GM19395 (cell line): Measurements from ENCODE around the gene PPIE.

Experiments
- ATAC-seq: cut with Tn5 transposase; IDR thresholded peaks from one replicate; pipeline ENCODE4 v1.9.1; 2021; ENCODE audit warnings: mild to moderate bottlenecking, moderate library complexity; ENCODE audit not compliant: unreplicated experiment

PPIE gene

GRCh38 chr1:39720094-39720999, 18.3 kb upstream of the PPIE start:
- ATAC-seq: no peak

DNA sequence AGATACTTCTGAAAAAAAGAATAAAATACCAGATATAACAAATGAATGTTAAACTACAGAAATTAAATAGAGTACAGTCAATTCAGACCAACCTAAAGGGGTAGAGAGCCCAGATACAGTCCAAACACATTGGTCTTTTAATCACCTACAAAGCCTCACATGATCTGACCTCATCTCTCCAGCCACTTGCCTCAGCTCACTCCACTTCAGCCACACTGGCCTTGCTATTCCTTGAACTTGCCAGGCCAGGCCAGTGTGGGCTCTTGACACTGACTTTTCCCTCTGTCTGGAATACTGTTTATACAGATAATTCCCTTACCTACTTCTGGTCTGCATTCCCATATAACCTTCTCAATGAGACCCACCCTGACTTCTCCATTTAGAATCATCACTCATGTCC, 17.0 kb upstream of the PPIE start:
- ATAC-seq: no peak

- no peak for ATAC-seq
Measured at GRCh38 chr1:39722495-39722894, 16.2 kb upstream of the PPIE start.

DNA sequence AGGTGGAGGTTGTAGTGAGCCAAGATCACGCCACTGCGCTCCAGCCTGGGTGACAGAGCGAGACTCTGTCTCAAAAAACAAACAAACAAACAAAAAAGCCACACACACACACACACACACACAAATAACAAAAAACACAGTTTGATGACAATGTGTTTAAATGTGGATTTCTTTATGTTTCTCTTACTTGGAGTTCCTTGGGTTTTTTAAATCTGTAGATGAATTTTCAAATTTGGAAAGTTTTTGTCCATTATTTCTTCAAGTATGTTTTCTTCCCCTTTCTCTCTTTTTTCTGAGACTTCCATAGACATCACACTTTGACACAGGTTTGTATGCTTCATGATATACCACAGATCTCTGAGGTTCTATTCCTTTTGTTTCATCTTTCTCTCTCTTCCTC, 12.1 kb upstream of the PPIE start:
- no peak for ATAC-seq

- ATAC-seq: peak; percentile 44
Measured at GRCh38 chr1:39727221-39727931, 11.3 kb upstream of the PPIE start.

GRCh38 chr1:39727932-39728317, 10.8 kb upstream of the PPIE start:
- no peak for ATAC-seq

DNA sequence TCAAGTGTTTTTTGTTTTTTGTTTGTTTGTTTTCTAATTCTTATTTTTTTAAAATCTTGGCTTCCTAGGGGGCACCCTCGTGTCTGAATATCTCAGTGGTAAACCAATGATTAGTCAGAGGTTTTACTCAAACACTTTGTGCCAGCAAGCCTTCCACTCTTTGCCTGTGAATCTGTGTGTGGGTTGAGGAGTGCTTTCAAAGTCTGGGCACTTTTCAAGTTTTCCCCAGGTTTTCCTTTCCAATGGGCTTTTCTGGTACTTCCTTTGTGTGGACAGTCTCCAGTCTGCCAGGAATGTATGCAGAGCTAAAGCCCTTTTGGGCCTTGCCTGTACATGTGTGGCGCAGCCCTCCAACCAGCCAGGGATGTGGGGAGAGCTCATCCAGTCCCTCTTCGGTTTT, 9.7 kb upstream of the PPIE start:
- ATAC-seq: no peak

DNA sequence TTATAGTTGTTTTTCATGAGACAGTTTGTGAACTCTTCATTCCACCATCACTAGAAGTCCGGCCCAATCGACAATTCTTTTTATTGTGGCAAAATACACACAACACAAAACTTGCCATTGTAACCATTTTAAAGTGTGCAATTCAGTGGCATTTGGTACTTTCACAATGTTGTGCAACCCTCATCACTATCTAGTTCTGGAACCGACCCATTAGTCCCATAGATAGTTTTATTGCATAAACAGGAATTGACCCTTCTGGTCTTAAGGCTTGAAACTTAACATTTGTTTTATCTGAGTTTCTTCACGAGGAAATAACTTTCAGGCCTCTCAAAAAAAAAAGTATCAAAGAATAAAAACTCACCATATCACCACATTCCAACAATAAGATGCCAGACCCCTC, 8.8 kb upstream of the PPIE start:
- ATAC-seq: no peak

DNA sequence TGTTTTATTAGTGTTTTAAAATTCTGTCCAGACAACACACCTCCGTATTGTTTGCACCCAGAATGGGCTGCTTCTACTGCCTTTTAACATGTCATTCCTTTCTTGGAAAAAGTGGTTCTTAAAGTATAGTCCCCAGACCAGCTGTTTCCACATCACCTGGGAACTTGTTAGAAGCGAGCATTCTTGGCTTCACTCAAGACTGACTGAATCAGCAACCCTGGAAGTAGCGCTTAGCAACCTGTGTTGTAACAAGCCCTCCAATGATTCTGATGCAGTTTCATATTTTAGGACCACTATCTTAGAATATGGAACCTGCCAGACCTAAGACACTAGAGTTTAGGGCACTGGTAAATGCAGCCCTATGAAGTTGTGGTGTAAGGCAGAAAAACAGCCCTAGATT, 6.0 kb upstream of the PPIE start:
- no peak for ATAC-seq

DNA sequence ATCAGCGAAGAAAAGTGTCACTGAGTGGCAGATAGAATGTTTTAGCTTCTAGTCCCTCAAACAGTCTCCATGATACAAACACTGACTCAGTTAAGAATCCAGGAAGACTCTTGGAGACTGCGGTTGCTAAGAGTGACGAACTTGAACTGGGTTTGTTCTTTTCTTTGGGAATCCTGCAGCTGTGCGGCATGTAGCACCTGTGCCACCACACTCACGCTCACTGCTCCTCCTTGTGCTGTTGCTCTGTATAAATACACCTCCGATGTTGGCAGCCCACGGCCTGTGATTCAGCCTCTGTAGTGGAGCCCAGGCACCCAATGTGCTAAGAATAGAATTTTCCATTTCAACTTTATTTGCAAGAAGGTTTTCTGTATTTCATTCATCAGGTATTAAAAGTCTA, 5.5 kb upstream of the PPIE start:
- no peak for ATAC-seq

DNA sequence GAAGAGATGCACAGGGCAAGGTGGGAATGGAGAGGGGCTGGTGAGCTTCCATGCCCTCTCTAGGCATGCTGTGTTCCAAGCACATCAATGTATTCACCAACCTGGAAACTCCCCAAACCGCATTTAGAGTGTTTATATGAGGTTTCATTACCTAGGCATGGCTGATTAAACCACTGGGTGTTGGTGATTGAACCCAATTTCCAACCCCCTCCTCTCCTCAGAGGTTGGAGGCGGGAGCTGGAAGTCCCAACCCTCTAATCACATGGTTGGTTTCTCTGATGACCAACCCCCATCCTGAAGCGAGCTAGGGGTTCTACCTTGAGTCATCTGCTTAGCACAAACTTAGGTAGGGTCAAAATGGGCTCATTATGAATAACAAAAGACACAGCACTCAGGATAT, 3.0 kb upstream of the PPIE start:
- ATAC-seq: no peak

GRCh38 chr1:39737546-39738169, 1.0 kb upstream of the PPIE start:
- ATAC-seq: no peak

GRCh38 chr1:39745016-39745670, 6.5 kb downstream of the PPIE start:
- no peak for ATAC-seq

- no peak for ATAC-seq
Measured at GRCh38 chr1:39751595-39751994, 12.9 kb downstream of the PPIE start.

- ATAC-seq: no peak
Measured at GRCh38 chr1:39752703-39753102, 14.0 kb downstream of the PPIE start.

- ATAC-seq: no peak
Measured at GRCh38 chr1:39753132-39754025, 14.7 kb downstream of the PPIE start.

DNA sequence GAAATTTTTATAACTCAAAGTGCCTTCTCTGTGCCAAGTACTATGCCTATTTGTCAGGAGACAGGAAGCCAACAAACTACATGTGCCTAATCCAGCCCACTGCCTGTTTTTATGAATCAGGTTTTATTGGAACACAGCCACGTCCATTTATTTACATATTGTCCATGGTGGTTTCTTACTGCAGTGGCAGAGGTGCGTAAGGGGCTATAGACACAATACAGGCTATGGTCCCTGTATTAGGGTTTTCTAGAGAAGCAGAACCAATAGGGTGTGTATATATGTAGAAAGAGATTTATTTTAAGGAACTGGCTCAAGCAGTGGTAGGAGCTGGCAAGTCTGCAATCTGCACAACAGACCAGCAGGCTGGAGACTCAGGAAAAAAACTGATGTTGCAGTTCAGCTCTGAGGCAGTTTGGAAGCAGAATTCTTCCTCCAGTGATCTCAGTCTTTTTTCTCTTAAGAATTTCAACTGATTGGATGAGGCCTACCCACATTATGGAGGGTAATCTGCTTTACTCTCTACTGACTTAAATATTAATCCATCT, 15.4 kb downstream of the PPIE start:
- ATAC-seq: no peak

DNA sequence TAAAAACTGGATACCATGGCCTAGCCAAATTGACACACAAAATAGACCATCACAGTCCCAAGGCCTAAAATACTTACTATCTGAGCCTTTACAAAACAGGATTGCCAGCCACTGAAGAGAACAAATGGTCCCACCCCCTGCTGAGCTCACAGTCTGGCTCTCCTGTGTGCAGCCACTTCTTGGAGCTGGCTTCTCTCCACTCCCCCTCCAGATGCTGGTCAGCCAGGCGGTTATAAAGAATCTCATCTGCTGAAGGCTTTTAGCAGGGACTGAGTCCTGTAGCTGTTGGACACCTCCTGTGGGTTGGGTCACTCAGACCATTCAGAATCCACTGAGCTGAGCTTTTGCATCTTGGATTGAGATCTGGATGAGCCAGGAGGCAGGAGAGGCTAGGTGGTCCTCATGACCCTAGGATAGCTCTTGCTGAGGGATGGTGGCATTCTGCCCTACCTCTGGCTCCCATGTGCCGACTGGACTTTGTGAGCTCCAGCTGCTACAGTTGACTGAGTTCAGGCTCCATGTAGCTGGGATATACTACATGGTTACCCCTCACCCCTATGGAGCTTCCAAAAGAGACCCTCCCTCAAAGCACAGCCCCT, 16.3 kb downstream of the PPIE start:
- no peak for ATAC-seq

DNA sequence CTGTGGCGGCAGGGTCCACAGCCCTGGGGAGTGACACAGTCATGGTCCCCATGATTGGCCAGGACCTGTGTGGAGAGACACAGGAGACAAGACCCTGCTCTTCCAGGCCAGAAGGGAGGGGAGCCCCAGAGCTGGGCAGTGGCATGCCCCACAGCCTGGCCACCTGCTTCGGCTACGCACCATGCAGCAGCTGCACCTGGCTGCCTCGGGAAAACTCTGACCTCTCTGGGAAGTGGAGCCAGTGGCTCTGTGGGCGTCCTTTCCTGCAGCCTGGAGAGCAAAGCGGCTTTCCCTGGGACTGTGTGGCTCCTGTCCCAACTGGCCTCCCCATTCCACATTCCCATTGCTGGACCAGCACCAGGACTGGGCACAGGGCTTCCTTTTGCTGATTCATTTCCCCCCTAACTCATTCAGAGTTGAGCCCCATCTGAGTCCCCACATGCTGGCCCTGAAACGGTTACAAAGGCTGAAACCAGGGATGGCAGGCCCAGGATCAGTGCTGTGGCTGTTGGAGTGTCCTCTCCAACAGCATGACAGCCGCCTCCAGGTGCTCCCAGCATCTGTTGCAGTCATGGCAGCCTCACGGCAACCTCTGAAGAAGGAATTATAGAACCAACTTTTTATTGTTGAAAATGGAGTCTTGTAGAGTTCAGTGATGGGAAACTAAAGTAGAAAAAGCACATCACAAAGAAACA, 17.4 kb downstream of the PPIE start:
- ATAC-seq: no peak
